Adrenal gland (tissue), 5 donors: ENCODE results near the gene CEP164.

ENCODE experiments used
- POLR2A ChIP-seq, 2 donors: fragments of 450-650 bp; IDR thresholded peaks; one replicate each; pipeline ENCODE4 v1.6.1; 2017; ENCODE audit warnings: antibody characterized with exemption in 2 of 2, mild to moderate bottlenecking in 2 of 2, moderate library complexity in 1 of 2
- TF ChIP-seq, protein P1 (sequence below), 6 experiments: fragments of 450-650 bp in 4 of 6; fragments of 200-600 bp in 2 of 6; sonication (generic) in 1 of 6; IDR thresholded peaks; 1 replicate in 5 of 6; 2 replicates in 1 of 6; pipeline versions ENCODE4 v1.5.1 to v1.8.0; 2016 to 2021; ENCODE audit warnings: antibody characterized with exemption in 6 of 6, mild to moderate bottlenecking in 2 of 6, moderate library complexity in 1 of 6
- donor health status: DM: no; HTN: no; CAD: no.

- TF ChIP-seq, protein P1, sequence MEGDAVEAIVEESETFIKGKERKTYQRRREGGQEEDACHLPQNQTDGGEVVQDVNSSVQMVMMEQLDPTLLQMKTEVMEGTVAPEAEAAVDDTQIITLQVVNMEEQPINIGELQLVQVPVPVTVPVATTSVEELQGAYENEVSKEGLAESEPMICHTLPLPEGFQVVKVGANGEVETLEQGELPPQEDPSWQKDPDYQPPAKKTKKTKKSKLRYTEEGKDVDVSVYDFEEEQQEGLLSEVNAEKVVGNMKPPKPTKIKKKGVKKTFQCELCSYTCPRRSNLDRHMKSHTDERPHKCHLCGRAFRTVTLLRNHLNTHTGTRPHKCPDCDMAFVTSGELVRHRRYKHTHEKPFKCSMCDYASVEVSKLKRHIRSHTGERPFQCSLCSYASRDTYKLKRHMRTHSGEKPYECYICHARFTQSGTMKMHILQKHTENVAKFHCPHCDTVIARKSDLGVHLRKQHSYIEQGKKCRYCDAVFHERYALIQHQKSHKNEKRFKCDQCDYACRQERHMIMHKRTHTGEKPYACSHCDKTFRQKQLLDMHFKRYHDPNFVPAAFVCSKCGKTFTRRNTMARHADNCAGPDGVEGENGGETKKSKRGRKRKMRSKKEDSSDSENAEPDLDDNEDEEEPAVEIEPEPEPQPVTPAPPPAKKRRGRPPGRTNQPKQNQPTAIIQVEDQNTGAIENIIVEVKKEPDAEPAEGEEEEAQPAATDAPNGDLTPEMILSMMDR (IDR thresholded peaks at IDR 0.05), result no peak
- TF ChIP-seq POLR2A (IDR thresholded peaks at IDR 0.05), result no peak
Measured at GRCh38 chr11:117375960-117376359, 48.3 kb downstream of the CEP164 start.
